Natural killer cell (primary cell): ENCODE measurements around the gene PHLDA2. TPM values are rescaled to one million over a fixed set of nuclear protein-coding genes. Genes with fewer than 3 reads are reported as not detected.
"Not testable (repeated sequence)": the region's sequence is repeated elsewhere in the genome, so short reads cannot be mapped to it uniquely, and the experiment has no call there.

Source experiments
- ATAC-seq, 3 donors: fragments of 150-1000 bp in 2 of 3; fragments of 200-7000 bp in 1 of 3; cut with Tn5 transposase; 1 replicate in 1 of 3; 2 replicates in 2 of 3; pipeline ENCODE4 v1.10.0; 2021; ENCODE audit warnings: mild to moderate bottlenecking in 2 of 3, moderate library complexity in 2 of 3
- DNase-seq, 2 donors: peaks; one replicate each; pipeline versions ENCODE4 v3.0.0 to v3.0.0-alpha.2; 2013 to 2021; ENCODE audit warnings: mixed read lengths in 1 of 2
- H3K27ac ChIP-seq: one replicate; pipeline ENCODE4 v1.5.1; 2013; ENCODE audit warnings: mild to moderate bottlenecking, low read length
- H3K27me3 ChIP-seq: one replicate; pipeline ENCODE4 v1.6.1; 2013; ENCODE audit warnings: low read length; ENCODE audit not compliant: control insufficient read depth, insufficient read depth
- H3K36me3 ChIP-seq: one replicate; pipeline ENCODE4 v1.6.1; 2013; ENCODE audit warnings: low read length; ENCODE audit not compliant: control insufficient read depth, insufficient read depth
- H3K4me1 ChIP-seq: one replicate; pipeline ENCODE4 v1.6.1; 2013; ENCODE audit warnings: low read length; ENCODE audit not compliant: control insufficient read depth, insufficient read depth
- H3K4me3 ChIP-seq: one replicate; pipeline ENCODE4 v1.5.1; 2013; ENCODE audit warnings: low read length
- H3K9me3 ChIP-seq: one replicate; pipeline ENCODE4 v1.6.1; 2013; ENCODE audit warnings: low read length; ENCODE audit not compliant: control insufficient read depth, insufficient read depth
- H3K27ac Mint-ChIP-seq, 2 donors: one replicate each; pipeline ENCODE4 v1.8.0; 2022; ENCODE audit warnings: mild to moderate bottlenecking in 2 of 2, mixed read lengths in 2 of 2, moderate library complexity in 1 of 2
- H3K27me3 Mint-ChIP-seq, 2 donors: one replicate each; pipeline ENCODE4 v1.8.0; 2022; ENCODE audit warnings: low read depth in 2 of 2, mixed read lengths in 2 of 2
- H3K36me3 Mint-ChIP-seq: one replicate; pipeline ENCODE4 v1.8.0; 2022; ENCODE audit warnings: mixed read lengths
- H3K4me1 Mint-ChIP-seq, 2 donors: one replicate each; pipeline ENCODE4 v1.8.0; 2022; ENCODE audit warnings: mixed read lengths in 2 of 2
- H3K4me3 Mint-ChIP-seq: one replicate; pipeline ENCODE4 v1.8.0; 2022; ENCODE audit warnings: mild to moderate bottlenecking, moderate library complexity, mixed read lengths
- H3K9me3 Mint-ChIP-seq, 2 donors: one replicate each; pipeline ENCODE4 v1.8.0; 2022; ENCODE audit warnings: mixed read lengths in 2 of 2
- WGBS: methylation state at CpG from one replicate; pipeline ENCODE4 v1.1.7; 2013; ENCODE audit warnings: missing lambda C conversion rate; ENCODE audit not compliant: insufficient coverage; 5-methylcytosine and 5-hydroxymethylcytosine counted together
- intact Hi-C: fragments of 100-400 bp; cut with micrococcal nuclease; formaldehyde crosslinking; loops from one replicate; pipeline ENCODE4 v1.14.2; 2022
- total RNA-seq, 4 donors: library from RNA; stranded (reverse); fragments of 120-200 nt in 1 of 4; gene quantifications; one replicate each; pipeline versions ENCODE4 v1.2.3 to v1.2.4, GENCODE V29; 2013 to 2022
- TF ChIP-seq, protein P1 (sequence below): fragments of 200-600 bp; IDR thresholded peaks from one replicate; pipeline ENCODE4 v1.8.0; 2022; ENCODE audit warnings: antibody characterized with exemption

The PHLDA2 gene
- total RNA-seq, 3 donors from 2014 or later (not counting 1 experiment from before 2014, with no cell fraction given), result 0.79 to 3.2 (median 2.2) TPM

DNA sequence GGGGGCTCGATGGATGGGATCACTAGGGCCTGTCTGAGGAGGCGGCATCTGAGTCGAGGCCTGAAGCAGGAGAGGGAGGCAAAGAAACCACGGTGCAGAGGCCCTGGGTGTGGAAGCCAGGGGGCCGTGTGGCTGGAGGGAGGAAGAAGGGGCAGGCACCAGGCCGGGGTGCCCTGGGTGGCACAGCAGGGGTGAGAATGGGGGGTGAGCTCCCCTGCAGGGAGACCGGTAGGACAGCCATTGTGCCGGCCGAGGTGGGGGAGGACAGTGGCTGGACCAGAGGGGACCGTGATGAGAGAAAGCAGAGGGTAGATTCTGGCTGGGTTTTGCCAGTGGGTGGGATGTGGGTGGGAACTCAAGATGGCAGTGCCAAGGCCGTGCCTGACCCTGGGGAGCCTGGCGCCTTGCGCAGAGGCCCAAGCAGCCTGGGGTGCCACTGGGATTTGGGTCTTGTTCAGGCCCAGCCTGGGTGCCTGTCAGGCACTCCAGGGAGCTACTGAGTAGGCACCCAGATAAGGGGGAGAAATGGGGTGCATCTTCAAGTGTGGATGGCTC lies 18.7 kb downstream of the PHLDA2 start:
- no peak overlapping the region for H3K27ac ChIP-seq
- Mint-ChIP-seq H3K4me1 (peaks cover 15 to 26% of the 10 kb centered on the region in 2 donors), H3K4me3 (no peak overlapping the region), H3K36me3 (no peaks in the 10 kb centered on the region), H3K27me3 (no peaks in the 10 kb centered on the region), H3K27ac (peak overlapping the region in 1 of 2 donors; percentile 27), H3K9me3 (peaks cover 0 to 1% of the 10 kb centered on the region in 2 donors)
- WGBS, result 84% methylated on average over 13 of the region's 13 CpGs
- intact Hi-C loops, result no loop called here
- no peaks in the 10 kb centered on the region for H3K27me3 ChIP-seq
- TF ChIP-seq, protein P1, sequence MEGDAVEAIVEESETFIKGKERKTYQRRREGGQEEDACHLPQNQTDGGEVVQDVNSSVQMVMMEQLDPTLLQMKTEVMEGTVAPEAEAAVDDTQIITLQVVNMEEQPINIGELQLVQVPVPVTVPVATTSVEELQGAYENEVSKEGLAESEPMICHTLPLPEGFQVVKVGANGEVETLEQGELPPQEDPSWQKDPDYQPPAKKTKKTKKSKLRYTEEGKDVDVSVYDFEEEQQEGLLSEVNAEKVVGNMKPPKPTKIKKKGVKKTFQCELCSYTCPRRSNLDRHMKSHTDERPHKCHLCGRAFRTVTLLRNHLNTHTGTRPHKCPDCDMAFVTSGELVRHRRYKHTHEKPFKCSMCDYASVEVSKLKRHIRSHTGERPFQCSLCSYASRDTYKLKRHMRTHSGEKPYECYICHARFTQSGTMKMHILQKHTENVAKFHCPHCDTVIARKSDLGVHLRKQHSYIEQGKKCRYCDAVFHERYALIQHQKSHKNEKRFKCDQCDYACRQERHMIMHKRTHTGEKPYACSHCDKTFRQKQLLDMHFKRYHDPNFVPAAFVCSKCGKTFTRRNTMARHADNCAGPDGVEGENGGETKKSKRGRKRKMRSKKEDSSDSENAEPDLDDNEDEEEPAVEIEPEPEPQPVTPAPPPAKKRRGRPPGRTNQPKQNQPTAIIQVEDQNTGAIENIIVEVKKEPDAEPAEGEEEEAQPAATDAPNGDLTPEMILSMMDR, result no peak
- no peak overlapping the region for H3K4me3 ChIP-seq
- no peak for DNase-seq
- no peak for ATAC-seq
- peaks cover 16% of the 10 kb centered on the region for H3K4me1 ChIP-seq
- no peaks in the 10 kb centered on the region for H3K9me3 ChIP-seq
- no peaks in the 10 kb centered on the region for H3K36me3 ChIP-seq

DNA sequence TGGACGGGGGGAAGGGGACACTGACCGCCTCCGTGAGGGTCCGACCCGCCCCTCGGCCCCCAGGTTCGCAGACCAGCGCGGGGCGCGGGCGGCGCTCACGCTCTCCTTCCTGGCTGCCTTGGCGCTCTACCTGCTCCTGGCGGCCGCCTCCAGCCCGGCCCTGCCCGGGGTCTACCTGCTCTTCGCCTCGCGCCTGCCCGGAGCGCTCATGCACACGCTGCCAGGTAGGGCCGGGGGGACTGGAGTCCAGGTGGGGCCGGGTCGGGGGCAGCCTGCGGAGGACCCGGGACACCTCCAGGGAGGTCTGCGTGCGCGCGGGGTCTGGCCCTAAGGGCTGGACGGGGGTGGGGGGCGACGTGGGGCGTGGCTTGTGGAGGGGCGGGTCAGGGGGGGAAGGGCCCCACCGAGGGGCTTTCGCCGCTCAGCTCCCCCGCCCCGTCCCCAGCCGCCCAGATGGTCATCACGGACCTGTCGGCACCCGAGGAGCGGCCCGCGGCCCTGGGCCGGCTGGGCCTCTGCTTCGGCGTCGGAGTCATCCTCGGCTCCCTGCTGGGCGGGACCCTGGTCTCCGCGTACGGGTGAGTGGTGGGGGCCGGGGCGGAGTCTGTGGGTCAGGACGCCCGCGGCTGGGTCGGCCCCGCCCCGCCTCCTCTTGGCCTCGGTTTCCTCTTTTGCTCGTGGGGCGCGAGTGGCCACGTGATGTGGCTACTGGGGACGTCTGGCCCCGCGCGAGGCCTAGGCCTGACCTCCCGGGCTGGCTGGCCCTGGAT lies 19.9 kb downstream of the PHLDA2 start:
- intact Hi-C loops, result no loop called here
- H3K27ac Mint-ChIP-seq, result no peak overlapping the region
- H3K9me3 ChIP-seq, result no peaks in the 10 kb centered on the region
- ATAC-seq (no peak), DNase-seq (no peak)
- TF ChIP-seq, protein P1, result no peak
- H3K27me3 Mint-ChIP-seq, result no peaks in the 10 kb centered on the region
- no peaks in the 10 kb centered on the region for H3K36me3 Mint-ChIP-seq
- H3K4me1 Mint-ChIP-seq, result peaks cover 24 to 34% of the 10 kb centered on the region in 2 donors
- no peak overlapping the region for H3K4me3 ChIP-seq
- H3K9me3 Mint-ChIP-seq, result peaks cover 2 to 4% of the 10 kb centered on the region in 2 donors
- H3K36me3 ChIP-seq, result no peaks in the 10 kb centered on the region
- H3K27ac ChIP-seq, result no peak overlapping the region
- 75% methylated on average over 78 of the region's 78 CpGs for WGBS
- H3K4me1 ChIP-seq, result peaks cover 11% of the 10 kb centered on the region
- H3K4me3 Mint-ChIP-seq, result no peak overlapping the region
- H3K27me3 ChIP-seq, result no peaks in the 10 kb centered on the region

DNA sequence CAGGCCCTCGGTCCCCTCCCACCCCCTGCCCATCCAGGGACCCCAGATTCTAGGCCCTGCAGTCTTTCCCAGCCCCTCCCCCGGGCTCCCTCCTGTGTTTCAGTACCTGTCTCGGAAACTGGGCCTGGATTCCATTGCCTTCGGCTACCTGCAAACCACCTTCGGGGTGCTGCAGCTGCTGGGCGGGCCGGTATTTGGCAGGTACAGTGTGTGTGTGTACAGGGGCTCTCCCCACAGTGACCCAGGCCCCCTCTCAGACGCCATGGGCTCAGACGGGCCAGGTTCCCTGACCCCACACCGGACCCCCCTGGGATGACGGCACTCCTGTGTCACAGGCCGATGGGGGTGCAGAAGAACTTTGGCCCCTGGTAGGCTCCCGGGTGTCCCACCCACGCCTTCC lies 21.1 kb downstream of the PHLDA2 start:
- intact Hi-C loops, result no loop called here
- peaks cover 7% of the 10 kb centered on the region for H3K4me1 ChIP-seq
- ATAC-seq, result no peak
- no peaks in the 10 kb centered on the region for H3K36me3 ChIP-seq
- Mint-ChIP-seq H3K4me3 (no peak overlapping the region), H3K27ac (no peak overlapping the region), H3K36me3 (no peaks in the 10 kb centered on the region), H3K27me3 (no peaks in the 10 kb centered on the region), H3K4me1 (peaks cover 20 to 34% of the 10 kb centered on the region in 2 donors), H3K9me3 (peaks cover 2 to 4% of the 10 kb centered on the region in 2 donors)
- no peaks in the 10 kb centered on the region for H3K9me3 ChIP-seq
- no peak for DNase-seq
- TF ChIP-seq, protein P1, result no peak
- 93% methylated on average over 14 of the region's 14 CpGs for WGBS
- no peak overlapping the region for H3K4me3 ChIP-seq
- no peak overlapping the region for H3K27ac ChIP-seq
- no peaks in the 10 kb centered on the region for H3K27me3 ChIP-seq

DNA sequence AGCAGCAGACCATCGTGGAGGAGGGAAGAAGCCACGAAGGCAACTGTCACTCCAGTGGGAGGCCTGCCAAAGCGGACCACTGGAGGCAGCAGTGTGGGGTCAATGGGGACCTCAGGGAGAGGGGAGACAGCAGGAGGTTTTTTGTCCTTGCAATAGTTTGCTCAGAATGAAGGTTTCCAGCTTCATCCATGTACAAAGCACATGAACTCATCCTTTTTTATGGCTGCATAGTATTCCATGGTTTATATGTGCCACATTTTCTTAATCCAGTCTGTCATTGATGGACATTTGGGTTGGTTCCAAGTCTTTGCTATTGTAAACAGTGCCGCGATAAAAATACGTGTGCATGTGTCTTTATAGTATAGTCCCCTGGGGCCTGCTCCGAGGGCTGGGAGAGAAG lies 23.9 kb downstream of the PHLDA2 start:
- H3K27me3 Mint-ChIP-seq, DNase-seq, ATAC-seq, H3K27ac Mint-ChIP-seq, H3K27ac ChIP-seq, H3K27me3 ChIP-seq, H3K4me3 ChIP-seq, H3K36me3 ChIP-seq, H3K36me3 Mint-ChIP-seq, H3K9me3 ChIP-seq, intact Hi-C loops, H3K4me3 Mint-ChIP-seq, H3K9me3 Mint-ChIP-seq: not testable (repeated sequence)
- H3K4me1 ChIP-seq, result peaks cover 24% of the 10 kb centered on the region
- 94% methylated on average over 7 of the region's 7 CpGs for WGBS
- peaks cover 26 to 33% of the 10 kb centered on the region in 2 donors for H3K4me1 Mint-ChIP-seq
